ENCODE data around the gene AQP2.

DNA sequence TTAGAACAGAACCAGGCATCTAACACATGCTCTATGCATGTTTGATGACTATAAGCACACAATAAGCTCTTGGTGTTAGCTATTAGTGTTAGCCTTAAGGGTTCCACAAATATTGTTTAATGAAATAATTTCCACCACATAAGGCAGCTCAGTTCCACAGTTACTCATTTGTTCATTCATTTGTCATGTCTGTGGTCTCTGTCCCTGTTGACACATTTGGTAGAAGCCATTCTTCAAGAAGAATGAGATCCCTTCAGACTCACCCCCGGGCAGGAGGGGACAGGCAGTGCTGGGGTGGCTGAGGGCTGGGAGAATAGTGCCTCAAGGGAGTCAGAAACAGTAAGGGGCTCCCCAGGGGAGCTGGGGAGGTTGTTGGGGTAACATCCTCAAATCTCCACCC, 43.2 kb upstream of the AQP2 start:
- TF ChIP-seq, protein P1, sequence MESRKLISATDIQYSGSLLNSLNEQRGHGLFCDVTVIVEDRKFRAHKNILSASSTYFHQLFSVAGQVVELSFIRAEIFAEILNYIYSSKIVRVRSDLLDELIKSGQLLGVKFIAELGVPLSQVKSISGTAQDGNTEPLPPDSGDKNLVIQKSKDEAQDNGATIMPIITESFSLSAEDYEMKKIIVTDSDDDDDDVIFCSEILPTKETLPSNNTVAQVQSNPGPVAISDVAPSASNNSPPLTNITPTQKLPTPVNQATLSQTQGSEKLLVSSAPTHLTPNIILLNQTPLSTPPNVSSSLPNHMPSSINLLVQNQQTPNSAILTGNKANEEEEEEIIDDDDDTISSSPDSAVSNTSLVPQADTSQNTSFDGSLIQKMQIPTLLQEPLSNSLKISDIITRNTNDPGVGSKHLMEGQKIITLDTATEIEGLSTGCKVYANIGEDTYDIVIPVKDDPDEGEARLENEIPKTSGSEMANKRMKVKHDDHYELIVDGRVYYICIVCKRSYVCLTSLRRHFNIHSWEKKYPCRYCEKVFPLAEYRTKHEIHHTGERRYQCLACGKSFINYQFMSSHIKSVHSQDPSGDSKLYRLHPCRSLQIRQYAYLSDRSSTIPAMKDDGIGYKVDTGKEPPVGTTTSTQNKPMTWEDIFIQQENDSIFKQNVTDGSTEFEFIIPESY (IDR thresholded peaks at IDR 0.05; ENCODE audit: extremely low read depth, insufficient replicate concordance, low read length), result no peak
- TF ChIP-seq POLR2AphosphoS5 (IDR thresholded peaks at IDR 0.05; ENCODE audit: low read depth, low read length) (no peak), YY1 (IDR thresholded peaks at IDR 0.05; ENCODE audit: extremely low read depth, insufficient replicate concordance, low read depth, low read length) (no peak), RAD21 (IDR thresholded peaks at IDR 0.05; ENCODE audit: low read depth) (no peak), CEBPB (IDR thresholded peaks at IDR 0.05; ENCODE audit: low read depth) (no peak), POLR2A (IDR thresholded peaks at IDR 0.05; ENCODE audit: borderline replicate concordance, extremely low read depth, insufficient read depth, insufficient read length) (no peak), EZH2 (IDR thresholded peaks at IDR 0.05) (no peak), SP1 (IDR thresholded peaks at IDR 0.05; ENCODE audit: low read depth) (no peak), JUND (IDR thresholded peaks at IDR 0.05) (no peak), ZNF274 (IDR thresholded peaks at IDR 0.05; ENCODE audit: low read depth, low read length) (no peak)
- TF ChIP-seq, protein P2, sequence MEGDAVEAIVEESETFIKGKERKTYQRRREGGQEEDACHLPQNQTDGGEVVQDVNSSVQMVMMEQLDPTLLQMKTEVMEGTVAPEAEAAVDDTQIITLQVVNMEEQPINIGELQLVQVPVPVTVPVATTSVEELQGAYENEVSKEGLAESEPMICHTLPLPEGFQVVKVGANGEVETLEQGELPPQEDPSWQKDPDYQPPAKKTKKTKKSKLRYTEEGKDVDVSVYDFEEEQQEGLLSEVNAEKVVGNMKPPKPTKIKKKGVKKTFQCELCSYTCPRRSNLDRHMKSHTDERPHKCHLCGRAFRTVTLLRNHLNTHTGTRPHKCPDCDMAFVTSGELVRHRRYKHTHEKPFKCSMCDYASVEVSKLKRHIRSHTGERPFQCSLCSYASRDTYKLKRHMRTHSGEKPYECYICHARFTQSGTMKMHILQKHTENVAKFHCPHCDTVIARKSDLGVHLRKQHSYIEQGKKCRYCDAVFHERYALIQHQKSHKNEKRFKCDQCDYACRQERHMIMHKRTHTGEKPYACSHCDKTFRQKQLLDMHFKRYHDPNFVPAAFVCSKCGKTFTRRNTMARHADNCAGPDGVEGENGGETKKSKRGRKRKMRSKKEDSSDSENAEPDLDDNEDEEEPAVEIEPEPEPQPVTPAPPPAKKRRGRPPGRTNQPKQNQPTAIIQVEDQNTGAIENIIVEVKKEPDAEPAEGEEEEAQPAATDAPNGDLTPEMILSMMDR (IDR thresholded peaks at IDR 0.05 in 2 of 3, conservative IDR thresholded peaks at IDR 0.05 in 1 of 3; ENCODE audit: borderline replicate concordance in 1 of 3, insufficient read depth in 1 of 3, low read depth in 2 of 3, low read length in 2 of 3), result no peak
- TF ChIP-seq, protein P3, sequence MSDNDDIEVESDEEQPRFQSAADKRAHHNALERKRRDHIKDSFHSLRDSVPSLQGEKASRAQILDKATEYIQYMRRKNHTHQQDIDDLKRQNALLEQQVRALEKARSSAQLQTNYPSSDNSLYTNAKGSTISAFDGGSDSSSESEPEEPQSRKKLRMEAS (IDR thresholded peaks at IDR 0.05), result no peak
- TF ChIP-seq, protein P4, sequence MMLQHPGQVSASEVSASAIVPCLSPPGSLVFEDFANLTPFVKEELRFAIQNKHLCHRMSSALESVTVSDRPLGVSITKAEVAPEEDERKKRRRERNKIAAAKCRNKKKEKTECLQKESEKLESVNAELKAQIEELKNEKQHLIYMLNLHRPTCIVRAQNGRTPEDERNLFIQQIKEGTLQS (IDR thresholded peaks at IDR 0.05), result no peak
- TF ChIP-seq, protein P5, sequence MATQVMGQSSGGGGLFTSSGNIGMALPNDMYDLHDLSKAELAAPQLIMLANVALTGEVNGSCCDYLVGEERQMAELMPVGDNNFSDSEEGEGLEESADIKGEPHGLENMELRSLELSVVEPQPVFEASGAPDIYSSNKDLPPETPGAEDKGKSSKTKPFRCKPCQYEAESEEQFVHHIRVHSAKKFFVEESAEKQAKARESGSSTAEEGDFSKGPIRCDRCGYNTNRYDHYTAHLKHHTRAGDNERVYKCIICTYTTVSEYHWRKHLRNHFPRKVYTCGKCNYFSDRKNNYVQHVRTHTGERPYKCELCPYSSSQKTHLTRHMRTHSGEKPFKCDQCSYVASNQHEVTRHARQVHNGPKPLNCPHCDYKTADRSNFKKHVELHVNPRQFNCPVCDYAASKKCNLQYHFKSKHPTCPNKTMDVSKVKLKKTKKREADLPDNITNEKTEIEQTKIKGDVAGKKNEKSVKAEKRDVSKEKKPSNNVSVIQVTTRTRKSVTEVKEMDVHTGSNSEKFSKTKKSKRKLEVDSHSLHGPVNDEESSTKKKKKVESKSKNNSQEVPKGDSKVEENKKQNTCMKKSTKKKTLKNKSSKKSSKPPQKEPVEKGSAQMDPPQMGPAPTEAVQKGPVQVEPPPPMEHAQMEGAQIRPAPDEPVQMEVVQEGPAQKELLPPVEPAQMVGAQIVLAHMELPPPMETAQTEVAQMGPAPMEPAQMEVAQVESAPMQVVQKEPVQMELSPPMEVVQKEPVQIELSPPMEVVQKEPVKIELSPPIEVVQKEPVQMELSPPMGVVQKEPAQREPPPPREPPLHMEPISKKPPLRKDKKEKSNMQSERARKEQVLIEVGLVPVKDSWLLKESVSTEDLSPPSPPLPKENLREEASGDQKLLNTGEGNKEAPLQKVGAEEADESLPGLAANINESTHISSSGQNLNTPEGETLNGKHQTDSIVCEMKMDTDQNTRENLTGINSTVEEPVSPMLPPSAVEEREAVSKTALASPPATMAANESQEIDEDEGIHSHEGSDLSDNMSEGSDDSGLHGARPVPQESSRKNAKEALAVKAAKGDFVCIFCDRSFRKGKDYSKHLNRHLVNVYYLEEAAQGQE (IDR thresholded peaks at IDR 0.05; ENCODE audit: low read depth), result no peak

Measured in HCT116 (cell line).